Stimulated activated CD4-positive, alpha-beta T cell treated with anti-CD3 and anti-CD28 coated beads, Interleukin-4, amount 100 ng/mL, for 48 hours (primary cell): ENCODE results near the gene EBLN2.
"Not testable (repeated sequence)": the region's sequence is repeated elsewhere in the genome, so short reads cannot be mapped to it uniquely, and the experiment has no call there.

Experiments
- DNase-seq, 2 donors: peaks; one replicate each; pipeline ENCODE4 v3.0.0-alpha.2; 2020; ENCODE audit warnings: low read depth in 2 of 2

The EBLN2 gene

DNA sequence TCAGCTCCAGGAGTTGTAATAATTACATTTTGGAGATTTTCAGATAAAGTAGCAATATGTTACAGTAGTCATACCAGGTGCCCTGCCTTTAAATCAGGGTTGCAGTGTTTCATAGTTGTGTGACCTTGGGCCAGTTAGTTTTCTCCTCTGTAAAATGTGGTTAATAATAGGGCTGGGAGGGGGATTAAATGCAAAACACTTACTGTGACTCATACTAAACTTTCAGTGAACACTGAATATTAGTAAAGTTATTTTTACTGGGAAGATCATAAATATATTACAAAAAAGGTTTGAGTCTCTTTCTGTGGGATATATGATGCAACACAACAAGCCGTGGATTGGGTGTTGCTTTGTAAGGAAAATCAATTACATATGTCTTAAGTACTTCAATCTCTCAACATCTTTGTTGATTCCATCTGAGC, 1.1 kb upstream of the EBLN2 start:
- no peak for DNase-seq

DNA sequence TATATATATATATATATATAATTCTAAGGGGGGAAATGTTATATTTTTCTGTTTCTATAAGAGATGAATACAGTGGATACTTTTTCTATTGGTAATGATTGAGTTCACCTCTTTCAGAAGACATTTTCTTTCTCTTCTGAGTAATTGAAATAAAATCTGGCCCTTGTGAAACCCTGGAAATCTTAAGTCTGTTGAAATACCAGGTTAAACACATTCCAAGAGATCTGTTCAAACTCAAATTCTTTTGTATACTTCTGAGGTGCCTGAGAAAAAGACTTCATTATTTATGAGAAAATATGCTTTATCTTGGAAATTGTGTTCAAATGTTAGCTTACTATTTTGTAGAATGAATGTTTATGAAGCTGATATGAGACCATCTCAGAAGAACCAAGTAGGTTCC, 4.8 kb downstream of the EBLN2 start:
- not testable (repeated sequence) for DNase-seq

DNA sequence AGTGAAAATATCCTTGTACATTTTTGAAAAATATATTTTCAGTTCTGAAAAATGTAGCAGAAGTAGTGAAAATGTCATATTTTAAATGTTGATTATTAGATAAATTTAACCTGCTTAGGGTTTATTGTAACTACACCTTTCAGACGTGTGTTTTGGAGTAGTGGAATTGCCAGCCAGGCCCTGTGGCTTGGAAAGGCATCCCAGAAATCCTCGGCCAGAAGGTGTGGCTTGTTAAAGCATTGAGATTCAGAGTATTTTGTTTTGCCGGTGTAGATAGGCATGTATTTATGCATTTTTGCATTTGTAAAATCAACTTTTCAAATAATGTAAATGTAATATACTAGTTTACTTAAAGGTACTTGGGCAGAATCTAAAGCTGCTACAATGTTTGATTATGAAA, 7.0 kb downstream of the EBLN2 start:
- no peak for DNase-seq

DNA sequence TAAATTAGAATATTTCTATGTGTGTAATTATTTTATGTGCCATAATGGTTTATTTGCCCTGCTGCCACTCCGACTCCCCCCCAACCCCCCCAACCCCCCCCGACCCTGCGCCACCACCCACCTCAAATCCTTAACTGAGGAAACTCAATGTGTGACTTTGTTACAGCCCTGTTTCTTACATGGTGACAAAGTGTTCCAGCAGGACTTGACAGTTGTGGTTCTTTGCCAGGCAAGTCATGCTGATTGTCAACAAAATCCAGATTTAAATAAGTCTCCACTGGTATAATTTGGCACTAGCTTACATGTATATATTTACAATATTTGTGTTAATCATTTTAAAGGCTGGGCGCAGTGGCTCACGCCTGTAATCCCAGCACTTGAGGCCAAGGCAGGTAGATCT, 7.7 kb downstream of the EBLN2 start:
- no peak for DNase-seq

DNA sequence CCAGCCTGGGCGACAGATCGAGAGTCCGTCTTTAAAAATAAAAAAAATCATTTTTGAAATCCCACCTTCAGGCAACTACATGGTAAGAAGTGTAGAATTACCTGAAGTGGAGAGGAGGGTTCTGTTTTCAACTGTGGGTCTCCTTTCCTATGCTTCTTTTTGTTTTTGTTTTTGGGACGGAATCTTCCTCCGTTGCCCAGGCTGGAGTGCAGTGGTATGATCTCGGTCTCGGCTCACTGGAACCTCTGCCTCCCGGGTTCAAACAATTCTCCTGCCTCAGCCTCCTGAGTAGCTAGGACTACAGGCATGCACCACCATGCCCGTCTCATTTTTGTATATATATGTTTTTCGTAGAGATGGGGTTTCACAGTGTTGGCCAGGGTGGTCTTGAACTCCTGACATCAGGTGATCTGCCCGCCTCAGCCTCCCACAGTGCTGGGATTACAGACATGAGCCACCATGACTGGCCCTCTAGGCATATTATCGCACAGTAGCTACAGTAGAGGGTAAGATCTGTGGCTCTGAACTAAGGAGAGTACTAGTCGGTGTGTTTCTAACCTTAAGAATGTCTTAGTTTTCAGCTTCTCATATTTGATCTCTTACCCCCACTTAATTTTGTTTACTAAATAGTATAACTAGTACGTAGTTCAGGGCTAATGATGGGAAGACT, 8.5 kb downstream of the EBLN2 start:
- DNase-seq: no peak

DNA sequence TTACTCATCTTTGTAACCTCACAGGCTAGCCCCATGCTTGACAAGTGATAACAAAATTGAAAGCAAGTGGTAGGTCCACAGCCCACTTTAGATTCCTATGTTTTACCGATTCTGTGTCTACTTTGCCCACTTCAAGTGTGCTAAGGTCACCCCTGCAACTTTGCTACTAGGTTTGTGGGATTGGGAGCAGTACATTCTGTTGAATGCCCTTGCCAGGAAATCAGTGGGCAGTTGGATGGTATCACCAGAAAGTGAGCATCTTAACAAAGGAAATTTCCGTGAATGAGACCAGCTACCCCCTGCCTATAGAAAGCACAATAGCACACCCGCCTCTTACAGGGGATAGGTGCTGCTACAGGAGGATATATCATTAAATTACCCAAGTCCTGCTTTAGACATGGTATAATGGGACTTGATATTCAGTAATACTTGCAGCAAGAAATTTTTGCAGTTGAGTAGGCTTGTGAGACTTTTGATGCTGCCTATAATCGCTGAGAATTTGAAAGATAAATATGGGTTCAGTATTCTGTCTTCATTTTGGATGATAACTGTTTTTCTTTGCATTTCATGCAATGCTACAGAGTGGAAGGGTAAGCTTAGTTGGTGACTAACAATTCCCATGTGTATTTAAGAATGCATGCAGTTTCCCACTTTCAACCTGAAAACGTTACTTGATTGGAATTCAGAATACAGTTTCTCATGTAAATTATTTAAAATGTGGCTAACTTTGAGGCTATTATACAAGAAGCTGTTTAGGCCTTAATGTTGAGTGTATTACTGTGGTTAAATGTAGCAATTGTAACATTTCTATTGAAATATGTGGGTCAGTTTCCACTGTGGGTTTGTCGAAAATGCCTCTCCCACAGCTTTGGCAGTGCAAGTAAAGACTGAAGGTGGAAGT, 9.5 kb downstream of the EBLN2 start:
- DNase-seq: no peak

DNA sequence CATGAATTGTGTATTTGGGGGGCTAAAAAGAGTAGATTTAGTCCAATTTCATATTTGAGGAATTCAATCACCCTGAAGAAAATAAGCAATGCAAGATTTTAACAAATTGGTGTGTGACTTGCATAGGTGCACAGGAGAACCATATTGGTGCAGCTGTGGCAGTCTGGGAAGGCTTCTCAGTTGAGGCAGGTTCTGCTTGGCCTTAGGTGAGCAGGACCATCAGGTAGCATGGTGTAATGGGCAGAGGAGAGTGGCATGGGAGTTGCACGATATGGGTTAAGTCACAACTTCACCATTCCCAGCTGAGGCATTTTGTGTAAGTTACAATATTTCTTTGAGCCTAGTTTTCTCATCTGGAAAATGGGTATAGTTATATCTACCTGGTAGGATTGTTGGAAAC, 10.5 kb downstream of the EBLN2 start:
- DNase-seq: no peak

DNA sequence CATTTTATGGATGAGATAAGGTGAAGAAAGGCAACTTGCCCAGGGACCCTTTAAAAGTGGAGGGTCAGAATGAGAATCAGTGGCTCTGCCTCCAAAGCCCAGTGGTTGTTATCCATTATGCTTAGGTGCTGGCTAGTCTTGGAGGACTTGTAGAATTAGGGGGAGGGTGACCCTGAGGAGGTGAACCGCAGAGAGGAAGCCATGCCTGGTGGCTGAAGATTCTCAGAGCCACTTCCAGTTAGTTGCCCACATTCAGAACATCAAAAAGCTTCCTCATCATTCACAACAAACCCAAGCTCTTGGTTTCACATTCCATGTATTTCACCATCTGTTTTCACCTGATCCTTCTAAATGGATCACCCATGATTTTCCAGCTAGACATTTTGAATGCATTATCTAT, 11.2 kb downstream of the EBLN2 start:
- DNase-seq: no peak

DNA sequence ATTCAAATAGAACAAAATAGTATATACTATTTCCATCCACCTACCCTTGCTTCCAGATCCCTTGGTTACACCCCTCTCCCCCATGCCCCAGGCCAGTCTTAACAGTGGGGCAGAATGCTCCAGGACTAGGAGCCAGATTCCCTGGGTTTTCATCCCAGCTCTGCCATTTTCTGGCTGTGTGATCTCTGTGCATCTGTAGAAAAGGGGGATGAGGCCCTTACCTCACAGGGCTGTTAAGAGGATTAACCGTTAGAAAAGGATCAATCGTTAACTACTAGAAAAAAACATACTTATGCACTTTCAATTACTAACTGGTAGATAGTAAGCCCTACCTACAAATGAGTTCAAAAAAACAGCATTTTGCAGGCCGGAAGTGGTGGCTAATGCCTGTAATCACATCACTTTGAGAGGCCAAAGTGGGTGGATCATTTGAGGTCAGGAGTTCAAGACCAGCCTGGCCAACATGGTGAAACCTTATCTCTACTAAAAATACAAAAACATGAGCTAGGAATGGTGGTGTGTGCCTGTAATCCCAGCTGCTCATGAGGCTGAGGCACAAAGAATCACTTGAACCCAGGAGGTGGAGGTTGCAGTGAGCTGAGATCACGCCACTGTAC, 11.7 kb downstream of the EBLN2 start:
- no peak for DNase-seq

DNA sequence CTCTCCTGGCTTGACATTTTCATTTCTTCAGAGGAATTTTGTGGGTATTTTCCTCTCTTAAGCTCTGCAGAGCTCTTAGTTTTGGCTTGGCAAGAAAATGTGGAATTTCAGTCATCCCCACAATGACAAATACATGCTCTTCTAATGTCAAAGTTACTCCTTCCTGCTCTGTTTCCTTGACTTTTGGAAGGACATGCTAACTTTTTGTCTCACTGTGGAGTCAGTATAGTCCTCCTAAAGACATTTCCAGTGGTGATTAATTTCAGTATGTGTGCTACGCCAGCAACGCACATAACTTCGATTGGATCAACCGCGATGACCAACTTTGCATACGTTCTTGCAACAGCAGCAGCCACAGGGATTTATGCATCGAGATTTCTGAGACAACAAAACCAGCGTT, 13.3 kb downstream of the EBLN2 start:
- DNase-seq: no peak

DNA sequence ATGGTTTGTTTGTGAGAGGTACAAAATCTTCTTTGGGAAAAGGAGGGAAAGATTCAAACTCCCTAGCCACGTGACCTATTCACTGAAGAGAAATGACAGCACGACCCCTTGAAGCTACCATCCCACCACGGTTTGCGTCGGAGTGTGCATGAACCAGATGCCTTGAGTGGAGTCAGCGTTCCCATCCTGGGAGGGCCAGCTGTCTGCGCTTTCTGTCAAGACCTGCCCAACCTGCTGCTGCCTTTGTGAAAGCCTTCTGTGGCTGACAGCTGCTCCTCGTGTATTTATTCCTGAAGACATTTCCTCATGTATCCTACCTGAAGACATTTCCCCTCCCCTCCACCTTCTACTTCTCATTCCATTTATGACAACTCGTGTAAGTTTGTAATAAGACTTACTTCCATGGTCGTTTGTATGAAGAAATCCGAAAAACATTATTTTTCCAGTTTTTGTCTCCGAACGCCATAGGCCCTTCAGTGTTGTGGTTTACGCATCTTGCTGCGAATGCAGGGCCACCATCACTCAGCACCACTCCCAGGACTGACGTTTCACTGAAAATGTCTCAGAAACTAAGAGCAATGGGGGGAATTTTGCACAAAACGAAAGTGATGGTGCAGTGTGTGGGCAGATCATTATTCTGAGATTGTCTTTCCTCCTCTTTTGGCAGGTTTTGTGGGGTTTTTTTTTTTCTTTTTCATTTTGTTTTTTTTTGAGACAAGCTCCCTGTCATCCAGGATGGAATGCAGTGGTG, 18.9 kb downstream of the EBLN2 start:
- DNase-seq: no peak

DNA sequence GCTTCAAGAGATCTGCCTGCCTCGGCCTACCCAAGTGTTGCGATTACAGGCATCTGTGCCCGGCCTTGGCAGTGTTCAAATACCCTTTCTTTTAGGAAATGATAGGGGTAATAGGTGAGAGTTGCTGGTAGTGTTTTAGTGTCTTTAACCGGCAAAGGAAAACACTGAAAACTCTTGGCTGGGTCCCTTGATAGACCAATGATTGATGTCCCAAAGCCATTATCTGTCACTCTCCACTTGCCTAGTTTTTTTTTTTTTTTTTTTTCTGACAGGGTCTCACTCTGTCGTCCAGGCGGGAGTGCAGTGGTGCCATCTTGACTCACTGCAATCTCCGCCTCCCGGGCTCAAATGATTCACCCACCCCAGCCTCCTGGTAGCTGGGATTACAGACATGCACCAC, 19.7 kb downstream of the EBLN2 start:
- DNase-seq: no peak

DNA sequence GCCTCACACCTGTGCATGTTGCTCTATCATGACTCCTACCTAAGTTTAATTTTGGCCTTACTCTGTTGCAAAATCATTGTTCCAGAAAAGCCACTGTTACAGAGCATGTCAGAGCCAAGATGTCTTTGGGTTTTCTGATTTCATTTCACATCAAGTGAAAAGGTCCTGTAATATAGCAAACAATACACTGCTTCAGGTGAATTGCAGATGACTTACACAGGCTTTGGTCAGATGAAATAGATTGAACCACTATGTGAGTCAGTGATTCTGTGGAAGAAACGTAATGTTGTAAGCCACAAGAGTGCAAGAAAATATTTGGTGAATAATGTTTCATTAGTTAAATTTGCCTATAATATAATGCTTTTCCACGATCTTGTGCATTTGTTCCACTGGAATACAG, 22.7 kb downstream of the EBLN2 start:
- no peak for DNase-seq

DNA sequence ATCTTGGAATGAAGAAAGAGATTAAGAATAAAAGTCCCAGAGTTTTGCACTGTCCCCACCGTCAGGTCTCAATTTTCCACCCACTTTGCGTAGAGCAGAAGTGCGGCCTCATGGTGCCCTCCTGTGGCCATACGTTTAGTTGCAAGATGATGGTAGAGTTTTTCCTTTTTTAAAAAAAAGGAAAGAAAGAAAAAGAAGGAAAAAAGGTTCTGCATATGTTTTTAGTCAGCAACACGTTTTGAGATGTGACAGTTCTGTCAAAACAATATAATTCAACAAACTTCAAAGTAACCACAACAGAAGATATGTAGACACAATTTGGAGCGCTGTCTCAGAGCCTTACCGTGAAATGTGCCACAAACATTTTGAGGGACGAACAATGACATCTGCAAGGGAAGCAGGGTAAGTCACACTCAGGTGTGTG, 24.6 kb downstream of the EBLN2 start:
- DNase-seq: peak; percentile 20 to 23

DNA sequence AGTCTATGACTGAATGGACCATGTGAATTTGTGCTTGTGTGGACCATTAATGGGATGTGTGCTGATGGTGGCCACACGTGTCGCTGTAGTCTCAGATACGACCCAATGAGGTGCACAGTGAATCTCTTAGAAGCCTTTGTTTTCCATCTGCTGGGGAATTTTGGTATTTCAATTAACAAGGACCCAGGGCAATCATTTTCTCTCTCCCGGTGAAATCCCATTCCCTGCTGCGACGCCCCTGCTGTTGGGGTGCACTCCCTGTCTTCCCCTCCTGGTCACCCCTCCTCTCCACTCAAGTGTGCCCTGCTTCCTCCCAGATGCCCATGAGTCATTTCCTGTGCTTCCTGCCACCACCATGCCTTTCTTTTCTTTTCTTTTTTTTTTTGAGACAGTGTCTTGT, 32.7 kb downstream of the EBLN2 start:
- no peak for DNase-seq

DNA sequence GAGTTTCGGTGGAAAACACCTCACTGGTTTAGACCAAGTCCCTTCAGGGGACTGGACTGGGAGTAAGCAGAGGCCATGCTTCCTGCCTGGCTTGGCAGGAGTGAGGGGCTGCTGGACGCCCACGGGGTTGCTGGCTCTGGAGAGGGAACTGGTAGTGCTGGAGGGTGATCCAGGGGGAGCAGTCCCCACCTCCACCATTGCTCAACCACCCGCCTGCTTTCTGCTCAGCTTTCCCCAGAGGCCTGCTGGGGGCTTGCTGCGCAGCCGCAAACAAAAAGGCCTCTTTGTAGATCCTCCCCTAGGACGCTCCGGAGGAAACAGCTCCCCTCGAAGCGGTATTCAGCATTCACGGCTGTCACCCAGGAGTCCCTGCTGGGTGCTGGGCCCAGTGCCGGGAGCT, 33.5 kb downstream of the EBLN2 start:
- DNase-seq: no peak

DNA sequence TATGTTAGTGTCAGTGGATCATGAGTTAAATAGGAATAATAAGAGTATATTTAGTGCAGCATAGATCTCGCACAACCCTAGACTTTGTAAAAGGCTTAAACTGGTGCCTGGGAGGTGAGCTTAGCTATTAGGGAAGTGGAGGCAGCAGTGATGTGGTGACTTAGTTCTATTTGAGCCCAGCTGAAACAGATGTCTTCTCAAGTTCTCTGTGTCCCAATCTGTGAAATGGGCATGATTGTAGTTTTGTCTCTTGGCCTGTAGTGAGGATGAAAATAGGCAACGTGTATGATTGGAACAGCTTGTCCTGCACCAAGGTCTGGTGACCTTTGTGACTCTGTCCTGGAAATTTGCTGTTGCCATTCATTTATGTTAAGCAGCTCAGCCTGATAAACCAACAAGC, 34.7 kb downstream of the EBLN2 start:
- DNase-seq: no peak

DNA sequence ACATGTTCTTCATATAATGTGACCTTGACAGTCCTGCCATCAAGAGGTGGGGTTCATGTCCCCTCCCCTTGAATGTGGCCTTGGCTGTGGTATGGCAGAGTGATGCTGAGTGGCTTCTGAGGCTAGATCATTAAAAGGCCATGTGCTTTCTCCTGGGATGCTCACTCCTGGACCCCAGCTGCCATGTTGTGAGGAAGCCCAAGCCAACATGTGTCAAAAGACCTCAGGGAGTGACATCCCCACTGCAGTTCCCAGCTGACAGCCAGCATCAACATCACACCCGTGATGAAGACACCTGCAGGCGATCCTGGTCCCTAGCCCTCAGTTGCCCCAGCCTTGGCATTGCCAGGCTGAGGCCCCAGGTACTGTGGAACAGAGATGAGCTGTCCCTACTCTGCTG, 36.6 kb downstream of the EBLN2 start:
- DNase-seq: no peak

DNA sequence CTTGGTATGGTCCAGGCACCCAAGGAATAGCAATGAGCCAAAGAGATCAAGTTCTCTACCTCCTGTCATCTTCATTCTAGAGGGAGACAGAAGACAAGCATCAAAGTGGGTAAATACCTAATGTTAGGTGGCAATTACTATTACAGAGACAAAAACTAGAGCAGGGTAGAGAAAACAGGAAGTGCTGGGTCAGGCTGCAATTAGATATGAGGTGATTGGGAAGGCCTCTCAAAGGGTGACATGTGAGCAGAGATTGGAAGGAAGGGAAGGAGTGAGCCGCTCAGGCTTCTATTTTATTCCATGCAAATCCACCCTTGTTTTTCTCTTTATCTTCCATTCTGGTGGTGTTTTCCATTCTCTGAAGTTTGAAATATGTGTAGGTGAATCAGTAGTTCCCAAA, 37.4 kb downstream of the EBLN2 start:
- no peak for DNase-seq

DNA sequence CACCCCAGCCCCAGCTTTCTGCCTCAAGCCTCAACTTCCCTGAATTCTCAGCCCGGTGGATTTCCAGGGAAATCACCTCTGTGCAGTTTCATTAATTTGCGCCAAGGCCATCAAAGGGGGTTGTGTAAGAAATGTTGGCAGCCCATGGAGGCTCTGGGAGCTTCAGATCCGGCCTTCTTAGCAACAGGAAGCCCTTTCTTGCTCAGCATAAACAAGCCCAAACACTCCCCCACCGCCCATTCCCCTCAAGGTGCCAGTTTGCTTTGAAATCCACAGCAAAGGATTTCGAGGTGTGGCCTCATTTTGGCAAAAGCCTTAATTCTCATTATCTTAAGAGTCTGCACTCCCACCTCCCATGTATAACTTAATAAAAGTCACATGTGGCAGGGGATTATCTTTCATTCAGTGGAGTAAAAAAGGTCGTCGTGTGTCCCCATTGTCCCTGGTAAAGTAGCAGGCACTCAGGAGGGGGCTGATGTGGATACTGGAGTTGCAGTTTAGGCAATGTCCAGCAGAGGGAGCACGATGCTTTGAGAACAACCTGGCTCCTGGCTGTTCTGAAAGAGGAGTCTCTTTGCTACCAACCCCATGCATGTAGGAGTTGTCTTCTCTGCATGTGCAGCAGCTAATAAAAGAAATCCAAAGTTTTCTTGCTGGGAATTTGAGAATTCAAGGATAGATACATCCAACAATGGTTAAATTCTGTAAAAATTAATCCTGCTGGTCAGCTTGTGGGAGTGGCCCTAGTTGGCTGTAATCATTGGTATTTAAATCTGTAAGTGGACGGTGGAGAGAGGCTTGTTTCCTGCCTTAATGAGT, 39.5 kb downstream of the EBLN2 start:
- peak; percentile 67 to 81 for DNase-seq

DNA sequence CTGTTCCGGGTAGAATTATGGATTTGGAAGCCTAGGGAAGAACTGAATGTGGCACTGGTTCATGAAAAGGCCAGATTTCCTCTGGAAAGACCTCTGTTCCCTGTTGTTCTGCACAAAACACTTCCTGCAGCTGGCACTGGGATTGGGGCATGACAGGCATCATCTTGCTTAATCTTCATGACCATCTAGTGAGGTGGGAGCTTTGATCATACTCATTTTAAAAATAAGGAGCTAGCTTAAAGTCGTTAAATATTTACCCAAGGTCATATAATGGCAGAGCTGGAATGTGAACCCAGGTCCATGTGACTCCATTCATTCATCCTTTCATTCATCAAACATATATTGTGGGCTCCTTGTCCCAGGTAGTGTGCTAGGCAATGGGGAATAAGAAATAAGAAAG, 40.4 kb downstream of the EBLN2 start:
- DNase-seq: no peak
